Mesendoderm (in vitro differentiated cells): ENCODE measurements around the gene DMC1.

ENCODE experiments used
- DNase-seq: peaks from one replicate; pipeline ENCODE4 v3.0.0; 2013
- H2AK5ac ChIP-seq: 2 replicates; pipeline ENCODE4 v1.6.1; 2013; ENCODE audit warnings: low read length, inconsistent platforms
- H2BK120ac ChIP-seq: 2 replicates; pipeline ENCODE4 v1.6.1; 2013; ENCODE audit warnings: low read depth, mild to moderate bottlenecking, low read length, moderate library complexity, mixed read lengths
- H2BK15ac ChIP-seq: replicated peaks from 2 replicates; pipeline ENCODE4 v1.6.1; 2013; ENCODE audit warnings: low read depth, mild to moderate bottlenecking, moderate library complexity
- H2BK5ac ChIP-seq: 2 replicates; pipeline ENCODE4 v1.6.1; 2013; ENCODE audit warnings: low read length, inconsistent platforms
- H3K18ac ChIP-seq: 2 replicates; pipeline ENCODE4 v1.6.1; 2013; ENCODE audit warnings: mild to moderate bottlenecking, low read length, mixed read lengths
- H3K23ac ChIP-seq: one replicate; pipeline ENCODE4 v1.6.1; 2013; ENCODE audit warnings: low read length
- H3K27ac ChIP-seq: 2 replicates; pipeline ENCODE4 v1.5.1; 2013; ENCODE audit warnings: low read depth, mild to moderate bottlenecking, inconsistent platforms, low read length, moderate library complexity
- H3K27me3 ChIP-seq: 2 replicates; pipeline ENCODE4 v1.6.1; 2013; ENCODE audit warnings: low read length, control low read depth, mild to moderate bottlenecking, inconsistent platforms; ENCODE audit not compliant: insufficient read depth, poor library complexity
- H3K36me3 ChIP-seq: 2 replicates; pipeline ENCODE4 v1.6.1; 2013; ENCODE audit warnings: low read length, inconsistent platforms; ENCODE audit not compliant: control insufficient read depth, insufficient read depth
- H3K4ac ChIP-seq: one replicate; pipeline ENCODE4 v1.6.1; 2013; ENCODE audit warnings: low read depth, mild to moderate bottlenecking, low read length, moderate library complexity
- H3K4me1 ChIP-seq: 2 replicates; pipeline ENCODE4 v1.6.1; 2013; ENCODE audit warnings: low read depth, low read length, inconsistent platforms; ENCODE audit not compliant: control insufficient read depth
- H3K4me2 ChIP-seq: 2 replicates; pipeline ENCODE4 v1.6.1; 2013; ENCODE audit warnings: low read length
- H3K4me3 ChIP-seq: 2 replicates; pipeline ENCODE4 v1.5.1; 2013; ENCODE audit warnings: mild to moderate bottlenecking, low read length
- H3K56ac ChIP-seq: one replicate; pipeline ENCODE4 v1.6.1; 2013; ENCODE audit warnings: low read length
- H3K79me1 ChIP-seq: 2 replicates; pipeline ENCODE4 v1.6.1; 2013; ENCODE audit warnings: low read length, inconsistent platforms
- H3K79me2 ChIP-seq: 2 replicates; pipeline ENCODE4 v1.6.1; 2013; ENCODE audit warnings: mild to moderate bottlenecking, low read length; ENCODE audit not compliant: control insufficient read depth, insufficient read depth
- H3K9ac ChIP-seq: 2 replicates; pipeline ENCODE4 v1.6.1; 2013; ENCODE audit warnings: low read length, inconsistent platforms
- H4K5ac ChIP-seq: one replicate; pipeline ENCODE4 v1.6.1; 2013; ENCODE audit warnings: low read length
- H4K8ac ChIP-seq: one replicate; pipeline ENCODE4 v1.6.1; 2013; ENCODE audit warnings: low read depth, mild to moderate bottlenecking, control low read depth, low read length, moderate library complexity
- WGBS: extraction: QIAGEN DNeasy Blood & Tissue Kit; methylation state at CpG from one replicate; pipeline ENCODE4 v1.1.7; 2013; ENCODE audit warnings: low lambda C conversion rate, missing lambda C conversion rate; ENCODE audit not compliant: insufficient coverage; ENCODE audit errors: extremely low coverage; 5-methylcytosine and 5-hydroxymethylcytosine counted together

The DMC1 gene

DNA sequence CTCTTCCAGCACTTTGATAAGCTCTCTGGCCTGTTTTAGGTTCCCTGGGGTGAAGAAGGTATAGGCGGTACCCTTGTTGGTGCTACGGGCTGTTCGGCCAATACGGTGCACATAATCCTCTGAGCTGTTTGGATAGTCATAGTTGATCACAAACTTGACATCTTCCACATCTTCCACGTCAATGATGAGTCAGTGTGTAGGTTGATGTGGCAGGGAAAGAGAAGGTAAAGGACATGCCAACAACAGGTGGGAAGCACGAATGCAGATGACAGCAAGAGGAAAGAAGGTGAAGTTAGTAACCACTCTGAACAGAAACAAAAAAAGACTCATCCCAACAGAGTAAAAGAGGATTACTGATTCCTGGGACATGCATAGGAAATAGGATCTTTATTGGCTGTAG lies 82.0 kb downstream of the DMC1 start:
- no peak overlapping the region for H2AK5ac ChIP-seq
- H3K27ac ChIP-seq = no peak overlapping the region
- H3K9ac ChIP-seq = no peak overlapping the region
- H3K56ac ChIP-seq = no peak overlapping the region
- H3K36me3 ChIP-seq = peaks cover 38% of the 10 kb centered on the region
- H3K23ac ChIP-seq = no peak overlapping the region
- no peak overlapping the region for H2BK5ac ChIP-seq
- no peaks in the 10 kb centered on the region for H3K4me1 ChIP-seq
- H3K4me3 ChIP-seq = no peak overlapping the region
- H3K79me2 ChIP-seq = peaks cover 2% of the 10 kb centered on the region
- no peak overlapping the region for H3K4ac ChIP-seq
- no peak overlapping the region for H2BK15ac ChIP-seq
- no peak overlapping the region for H3K4me2 ChIP-seq
- H4K8ac ChIP-seq = no peak overlapping the region
- H3K27me3 ChIP-seq = no peaks in the 10 kb centered on the region
- no peak overlapping the region for H4K5ac ChIP-seq
- H2BK120ac ChIP-seq = no peak overlapping the region
- no CpG with 5 or more reads among the region's 6 CpGs for WGBS
- H3K18ac ChIP-seq = no peak overlapping the region
- no peak for DNase-seq
- H3K79me1 ChIP-seq = peaks cover 12% of the 10 kb centered on the region

DNA sequence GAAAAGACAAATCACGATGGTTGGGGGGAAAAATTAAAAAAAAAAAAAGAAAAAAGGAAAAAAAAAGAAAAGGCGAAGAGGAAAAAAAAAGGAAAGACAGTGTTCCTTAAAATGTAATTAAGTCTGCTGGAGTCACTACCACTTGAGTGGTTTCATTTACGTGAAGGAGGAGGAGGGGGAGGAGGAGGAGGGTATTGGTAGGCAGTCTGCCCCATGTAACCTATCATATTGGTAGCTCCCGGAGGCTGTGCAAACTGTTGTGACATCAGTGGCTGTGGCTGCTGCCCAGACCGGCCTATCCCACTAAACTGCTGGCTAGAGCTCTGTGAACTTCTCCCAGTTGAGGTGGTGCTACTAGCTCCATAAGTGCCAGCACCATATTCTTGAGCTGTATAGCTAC lies 84.2 kb downstream of the DMC1 start:
- H3K18ac ChIP-seq = no peak overlapping the region
- H2BK15ac ChIP-seq = no peak overlapping the region
- no peak overlapping the region for H2BK5ac ChIP-seq
- H2AK5ac ChIP-seq = no peak overlapping the region
- H3K4me2 ChIP-seq = no peak overlapping the region
- H3K27ac ChIP-seq = no peak overlapping the region
- H4K5ac ChIP-seq = no peak overlapping the region
- DNase-seq = no peak
- no peaks in the 10 kb centered on the region for H3K4me1 ChIP-seq
- H3K4me3 ChIP-seq = no peak overlapping the region
- peaks cover 48% of the 10 kb centered on the region for H3K36me3 ChIP-seq
- no peak overlapping the region for H3K4ac ChIP-seq
- no peak overlapping the region for H4K8ac ChIP-seq
- H2BK120ac ChIP-seq = no peak overlapping the region
- H3K79me1 ChIP-seq = peaks cover 12% of the 10 kb centered on the region
- no peak overlapping the region for H3K56ac ChIP-seq
- H3K9ac ChIP-seq = no peak overlapping the region
- H3K27me3 ChIP-seq = no peaks in the 10 kb centered on the region
- no peak overlapping the region for H3K23ac ChIP-seq
- peaks cover 2% of the 10 kb centered on the region for H3K79me2 ChIP-seq
- WGBS = no CpG with 5 or more reads among the region's 5 CpGs

DNA sequence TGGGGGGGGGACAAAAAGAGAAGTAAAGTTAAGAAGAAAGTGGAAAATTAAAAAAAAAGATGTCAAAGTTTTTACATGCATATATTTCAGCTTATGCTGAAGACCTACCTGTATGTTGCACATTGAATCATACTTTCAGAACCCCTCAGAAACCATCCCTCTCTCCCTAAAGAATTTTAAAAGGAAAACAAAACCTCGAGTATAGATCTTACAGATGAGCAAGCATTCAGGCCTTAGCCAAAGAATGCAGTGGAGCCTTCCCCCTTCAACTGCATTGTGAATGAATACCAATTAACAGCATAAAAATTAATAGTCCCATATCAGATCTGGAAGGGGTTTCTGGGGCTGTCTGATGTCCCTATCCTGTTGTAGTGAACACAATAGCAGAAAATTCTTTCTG lies 85.7 kb downstream of the DMC1 start:
- Histone ChIP-seq H3K27ac (no peak overlapping the region), H4K5ac (no peak overlapping the region), H3K4me2 (no peak overlapping the region), H2BK15ac (no peak overlapping the region), H3K79me1 (peaks cover 9% of the 10 kb centered on the region), H3K18ac (no peak overlapping the region), H3K9ac (no peak overlapping the region), H3K4me1 (no peaks in the 10 kb centered on the region), H3K4me3 (no peak overlapping the region), H2AK5ac (no peak overlapping the region), H3K79me2 (peaks cover 2% of the 10 kb centered on the region), H3K56ac (no peak overlapping the region), H3K36me3 (peaks cover 41% of the 10 kb centered on the region), H3K23ac (no peak overlapping the region), H3K27me3 (no peaks in the 10 kb centered on the region), H3K4ac (no peak overlapping the region), H2BK5ac (no peak overlapping the region), H2BK120ac (no peak overlapping the region), H4K8ac (no peak overlapping the region)
- WGBS = no CpG with 5 or more reads among the region's 1 CpG
- DNase-seq = no peak

DNA sequence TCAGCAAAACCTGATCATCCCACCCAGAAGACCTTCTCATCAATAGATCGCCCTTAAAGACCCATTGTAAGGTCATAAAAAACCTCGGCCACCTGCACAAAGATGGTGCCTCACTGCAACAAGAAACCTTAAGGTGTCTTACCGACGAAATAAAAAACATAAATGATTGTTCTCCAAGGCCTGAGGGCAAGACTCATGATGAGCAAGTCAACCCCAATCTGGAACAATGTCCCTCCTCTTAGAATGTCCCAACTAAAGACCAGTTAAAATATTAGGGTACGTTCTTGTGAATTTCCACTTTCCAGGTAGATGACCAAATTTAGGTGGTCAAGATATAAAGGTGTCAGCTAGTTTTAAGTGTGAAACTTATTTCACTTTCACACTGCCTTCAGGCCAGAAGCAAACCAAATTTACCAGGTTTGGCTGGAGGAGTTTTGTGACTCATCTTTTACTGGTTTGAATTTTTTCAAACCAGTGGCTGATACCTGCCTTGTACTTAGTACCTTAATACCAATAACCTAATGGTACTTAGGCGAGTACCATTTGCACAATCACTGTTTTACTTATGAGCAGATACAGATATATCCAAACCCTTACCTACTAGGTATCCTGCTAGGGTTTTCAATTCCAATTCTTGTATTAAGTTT lies 87.2 kb downstream of the DMC1 start:
- Histone ChIP-seq H3K56ac (no peak overlapping the region), H2AK5ac (no peak overlapping the region), H3K18ac (no peak overlapping the region), H3K23ac (no peak overlapping the region), H3K4me1 (no peaks in the 10 kb centered on the region), H3K36me3 (peaks cover 33% of the 10 kb centered on the region), H3K9ac (no peak overlapping the region), H3K4me2 (no peak overlapping the region), H3K79me2 (no peaks in the 10 kb centered on the region), H3K79me1 (peaks cover 5% of the 10 kb centered on the region), H3K27ac (no peak overlapping the region), H3K27me3 (no peaks in the 10 kb centered on the region), H2BK15ac (no peak overlapping the region), H4K8ac (no peak overlapping the region), H2BK5ac (no peak overlapping the region), H3K4ac (no peak overlapping the region), H2BK120ac (no peak overlapping the region), H4K5ac (no peak overlapping the region), H3K4me3 (no peak overlapping the region)
- WGBS = no CpG with 5 or more reads among the region's 6 CpGs
- no peak for DNase-seq

GRCh38 chr22:38481871-38482332 lies 88.1 kb downstream of the DMC1 start:
- H3K27me3 ChIP-seq = no peaks in the 10 kb centered on the region
- H2BK120ac ChIP-seq = no peak overlapping the region
- H4K8ac ChIP-seq = no peak overlapping the region
- H2AK5ac ChIP-seq = no peak overlapping the region
- H3K79me2 ChIP-seq = no peaks in the 10 kb centered on the region
- WGBS = no CpG with 5 or more reads among the region's 8 CpGs
- H3K4ac ChIP-seq = no peak overlapping the region
- H3K56ac ChIP-seq = no peak overlapping the region
- H3K4me1 ChIP-seq = no peaks in the 10 kb centered on the region
- no peak for DNase-seq
- no peak overlapping the region for H2BK5ac ChIP-seq
- no peak overlapping the region for H3K9ac ChIP-seq
- H2BK15ac ChIP-seq = no peak overlapping the region
- no peak overlapping the region for H4K5ac ChIP-seq
- H3K27ac ChIP-seq = no peak overlapping the region
- H3K4me2 ChIP-seq = no peak overlapping the region
- no peak overlapping the region for H3K18ac ChIP-seq
- no peak overlapping the region for H3K23ac ChIP-seq
- no peak overlapping the region for H3K4me3 ChIP-seq
- H3K79me1 ChIP-seq = peaks cover 3% of the 10 kb centered on the region
- peaks cover 33% of the 10 kb centered on the region for H3K36me3 ChIP-seq
